ENCODE results near the gene TP53I3. TPM values are rescaled to one million over a fixed set of nuclear protein-coding genes. Genes with fewer than 3 reads are reported as not detected.
"Not testable (repeated sequence)": the region's sequence is repeated elsewhere in the genome, so short reads cannot be mapped to it uniquely, and the experiment has no call there.

The TP53I3 gene
- polyA plus RNA-seq, 1 experiment: 45.1 TPM

GRCh38 chr2:24101992-24102391 is 17.4 kb upstream of the TP53I3 start:
- peaks cover 3% of the 10 kb centered on the region; the same call in 1 of the 2 replicates for H3K36me3 ChIP-seq (ENCODE audit: control insufficient read depth, insufficient read depth, low read length)
- TF ChIP-seq, protein P1, sequence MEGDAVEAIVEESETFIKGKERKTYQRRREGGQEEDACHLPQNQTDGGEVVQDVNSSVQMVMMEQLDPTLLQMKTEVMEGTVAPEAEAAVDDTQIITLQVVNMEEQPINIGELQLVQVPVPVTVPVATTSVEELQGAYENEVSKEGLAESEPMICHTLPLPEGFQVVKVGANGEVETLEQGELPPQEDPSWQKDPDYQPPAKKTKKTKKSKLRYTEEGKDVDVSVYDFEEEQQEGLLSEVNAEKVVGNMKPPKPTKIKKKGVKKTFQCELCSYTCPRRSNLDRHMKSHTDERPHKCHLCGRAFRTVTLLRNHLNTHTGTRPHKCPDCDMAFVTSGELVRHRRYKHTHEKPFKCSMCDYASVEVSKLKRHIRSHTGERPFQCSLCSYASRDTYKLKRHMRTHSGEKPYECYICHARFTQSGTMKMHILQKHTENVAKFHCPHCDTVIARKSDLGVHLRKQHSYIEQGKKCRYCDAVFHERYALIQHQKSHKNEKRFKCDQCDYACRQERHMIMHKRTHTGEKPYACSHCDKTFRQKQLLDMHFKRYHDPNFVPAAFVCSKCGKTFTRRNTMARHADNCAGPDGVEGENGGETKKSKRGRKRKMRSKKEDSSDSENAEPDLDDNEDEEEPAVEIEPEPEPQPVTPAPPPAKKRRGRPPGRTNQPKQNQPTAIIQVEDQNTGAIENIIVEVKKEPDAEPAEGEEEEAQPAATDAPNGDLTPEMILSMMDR (IDR thresholded peaks at IDR 0.05; ENCODE audit: insufficient read depth, low read depth, low read length): no peak
- POLR2A ChIA-PET: no interaction called here
- no peak for DNase-seq (ENCODE audit: low read depth)
- H3K4me3 ChIP-seq (ENCODE audit: low read depth, low read length): no peak overlapping the region
- no peaks in the 10 kb centered on the region for H3K27me3 ChIP-seq (ENCODE audit: control insufficient read depth, insufficient read depth, low read length)
- CTCF ChIA-PET: interaction anchor here (0.6 to 1.8 kb wide), 3 partner anchors 158 to 286 kb away, joined by 3 read pairs; no protein-coding TSS in a partner anchor

DNA sequence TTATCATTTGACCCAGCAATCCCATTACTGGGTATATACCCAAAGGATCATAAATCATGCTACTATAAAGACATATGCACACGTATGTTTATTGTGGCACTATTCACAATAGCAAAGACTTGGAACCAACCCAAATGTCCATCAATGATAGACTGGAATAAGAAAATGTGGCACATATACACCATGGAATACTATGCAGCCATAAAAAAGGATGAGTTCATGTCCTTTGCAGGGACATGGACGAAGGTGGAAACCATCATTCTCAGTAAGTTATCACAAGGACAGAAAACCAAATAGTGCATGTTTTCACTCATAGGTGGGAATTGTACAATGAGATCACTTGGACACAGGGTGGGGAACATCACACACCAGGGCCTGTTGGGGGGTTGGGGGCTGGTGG is 16.1 kb upstream of the TP53I3 start:
- POLR2A ChIA-PET; H3K27me3 ChIP-seq (ENCODE audit: control insufficient read depth, insufficient read depth, low read length); H3K4me3 ChIP-seq (ENCODE audit: low read depth, low read length); H3K36me3 ChIP-seq (ENCODE audit: control insufficient read depth, insufficient read depth, low read length); DNase-seq (ENCODE audit: low read depth); CTCF ChIA-PET: not testable (repeated sequence)

DNA sequence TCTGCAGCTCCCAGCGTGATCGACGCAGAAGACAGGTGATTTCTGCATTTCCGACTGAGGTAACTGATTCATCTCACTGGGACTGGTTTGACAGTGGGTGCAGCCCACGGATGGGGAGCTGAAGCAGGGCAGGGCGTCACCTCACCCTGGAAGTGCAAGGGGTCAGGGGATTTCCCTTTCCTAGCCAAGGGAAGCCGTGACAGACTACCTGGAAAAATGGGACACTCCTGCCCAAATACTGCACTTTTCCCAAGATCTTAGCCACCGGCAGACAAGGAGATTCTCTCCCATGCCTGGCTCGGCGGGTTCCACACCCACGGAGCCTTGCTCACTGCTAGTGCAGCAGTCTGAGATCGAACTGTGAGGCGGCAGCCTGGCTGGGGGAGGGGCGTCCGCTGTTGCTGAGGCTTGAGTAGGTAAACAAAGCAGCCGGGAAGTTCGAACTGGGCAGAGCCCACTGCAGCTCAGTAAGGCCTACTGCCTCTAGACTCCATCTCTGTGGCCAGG is 10.6 kb upstream of the TP53I3 start:
- H3K4me3 ChIP-seq (ENCODE audit: low read depth, low read length); DNase-seq (ENCODE audit: low read depth); H3K27me3 ChIP-seq (ENCODE audit: control insufficient read depth, insufficient read depth, low read length); POLR2A ChIA-PET; H3K36me3 ChIP-seq (ENCODE audit: control insufficient read depth, insufficient read depth, low read length); CTCF ChIA-PET: not testable (repeated sequence)

GRCh38 chr2:24093270-24093669 is 8.6 kb upstream of the TP53I3 start:
- H3K4me3 ChIP-seq (ENCODE audit: low read depth, low read length); DNase-seq (ENCODE audit: low read depth); H3K36me3 ChIP-seq (ENCODE audit: control insufficient read depth, insufficient read depth, low read length); POLR2A ChIA-PET; H3K27me3 ChIP-seq (ENCODE audit: control insufficient read depth, insufficient read depth, low read length): not testable (repeated sequence)
- CTCF ChIA-PET: interaction anchor here (1.4 kb wide), 1 partner anchor 9 kb away, joined by 6 read pairs; no protein-coding TSS in a partner anchor

DNA sequence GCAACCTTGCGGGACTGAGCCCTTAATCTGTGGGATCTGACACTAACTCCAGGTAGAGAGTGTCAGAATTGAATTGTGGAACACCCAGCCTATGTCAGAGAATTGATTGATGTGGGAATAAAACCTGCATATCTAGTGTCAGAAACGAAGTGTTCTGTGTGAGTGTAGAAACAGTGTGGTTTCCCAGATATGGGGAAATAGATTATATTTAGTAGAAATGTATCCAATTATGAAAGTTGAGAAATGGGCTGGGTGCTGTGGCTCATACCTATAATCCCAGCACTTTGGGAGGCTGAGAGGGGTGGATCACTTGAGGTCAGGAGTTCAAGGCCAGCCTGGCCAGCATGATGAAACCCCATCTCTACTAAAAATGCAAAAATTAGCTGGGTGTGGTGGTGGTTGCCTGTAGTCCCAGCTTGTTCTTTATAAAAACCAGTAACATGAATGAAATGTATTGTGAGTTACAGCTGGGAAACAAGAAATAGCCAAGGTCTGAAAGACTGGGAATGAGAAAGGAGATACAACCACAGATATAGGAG is 4.3 kb upstream of the TP53I3 start:
- CTCF ChIA-PET: interaction anchor here (1.6 kb wide), 1 partner anchor 162 kb away, joined by 4 read pairs; the partner anchor contains the start of gene ATAD2B

GRCh38 chr2:24087032-24087431 is 2.4 kb upstream of the TP53I3 start:
- H3K36me3 ChIP-seq (ENCODE audit: control insufficient read depth, insufficient read depth, low read length): peaks cover 7% of the 10 kb centered on the region
- no peaks in the 10 kb centered on the region for H3K27me3 ChIP-seq (ENCODE audit: control insufficient read depth, insufficient read depth, low read length)
- TF ChIP-seq, protein P1 (IDR thresholded peaks at IDR 0.05; ENCODE audit: insufficient read depth, low read depth, low read length): no peak
- no peak overlapping the region for H3K4me3 ChIP-seq (ENCODE audit: low read depth, low read length)
- no peak for DNase-seq (ENCODE audit: low read depth)
- CTCF ChIA-PET: no interaction called here
- POLR2A ChIA-PET: no interaction called here

More for the DNA sequence above, 4.3 kb upstream of the TP53I3 start:
- TF ChIP-seq, protein P1 (IDR thresholded peaks at IDR 0.05; ENCODE audit: insufficient read depth, low read depth, low read length): no peak
- Histone ChIP-seq H3K27me3 (ENCODE audit: control insufficient read depth, insufficient read depth, low read length) (no peaks in the 10 kb centered on the region), H3K4me3 (ENCODE audit: low read depth, low read length) (no peak overlapping the region), H3K36me3 (ENCODE audit: control insufficient read depth, insufficient read depth, low read length) (no peaks in the 10 kb centered on the region)
- POLR2A ChIA-PET: no interaction called here
- DNase-seq (ENCODE audit: low read depth): no peak

DNA sequence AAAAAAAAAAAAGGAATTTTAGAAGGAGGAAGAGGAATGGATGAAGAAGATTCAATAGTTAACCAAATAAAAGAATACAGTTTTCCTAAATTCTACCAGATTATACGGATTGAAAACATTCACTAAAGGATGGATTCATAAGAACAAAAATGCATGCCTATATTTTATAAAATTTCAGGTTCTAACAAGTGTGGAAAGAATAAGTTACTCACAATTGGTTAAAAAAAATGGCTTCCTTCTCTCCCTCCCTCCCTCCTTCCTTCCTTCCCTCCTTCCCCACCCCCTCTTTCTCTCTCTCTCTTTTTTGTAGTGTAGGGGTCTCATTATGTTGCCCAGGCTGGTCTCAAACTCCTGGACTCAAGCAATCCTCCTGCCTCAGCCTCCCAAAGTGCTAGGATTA is 1.6 kb upstream of the TP53I3 start:
- ChIA-PET CTCF (interaction anchor here (0.7 to 2.7 kb wide), 2 partner anchors 25 to 298 kb away, joined by 3 to 12 read pairs; no protein-coding TSS in a partner anchor), POLR2A (no interaction called here)
- Histone ChIP-seq H3K4me3 (ENCODE audit: low read depth, low read length) (no peak overlapping the region), H3K36me3 (ENCODE audit: control insufficient read depth, insufficient read depth, low read length) (peaks cover 9% of the 10 kb centered on the region), H3K27me3 (ENCODE audit: control insufficient read depth, insufficient read depth, low read length) (no peaks in the 10 kb centered on the region)
- DNase-seq (ENCODE audit: low read depth): no peak
- TF ChIP-seq, protein P1 (IDR thresholded peaks at IDR 0.05; ENCODE audit: insufficient read depth, low read depth, low read length): no peak

All from BJ (cell line).